Measurements from ENCODE around the gene TIGD3.

DNA sequence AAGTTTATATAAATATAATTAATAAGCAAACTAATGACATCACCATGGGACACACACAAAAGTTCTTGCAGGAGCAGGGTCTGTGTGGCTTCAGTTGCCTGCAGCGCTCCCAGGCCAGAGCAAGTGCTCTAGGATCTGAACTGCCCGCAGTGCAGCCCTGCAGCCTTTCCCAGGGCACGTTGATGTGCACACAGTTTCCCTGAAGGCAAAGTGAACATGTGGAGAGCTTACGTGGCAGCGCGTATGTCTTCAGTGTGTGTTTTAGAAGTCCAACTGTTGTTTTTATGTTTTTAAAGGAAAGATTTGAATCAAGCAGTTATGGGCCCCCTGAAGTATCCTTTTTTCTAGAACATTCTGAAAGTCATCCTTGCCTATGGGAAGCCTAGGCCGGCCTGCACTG, 1.2 kb upstream of the TIGD3 start:
- TF ChIP-seq, protein P1, sequence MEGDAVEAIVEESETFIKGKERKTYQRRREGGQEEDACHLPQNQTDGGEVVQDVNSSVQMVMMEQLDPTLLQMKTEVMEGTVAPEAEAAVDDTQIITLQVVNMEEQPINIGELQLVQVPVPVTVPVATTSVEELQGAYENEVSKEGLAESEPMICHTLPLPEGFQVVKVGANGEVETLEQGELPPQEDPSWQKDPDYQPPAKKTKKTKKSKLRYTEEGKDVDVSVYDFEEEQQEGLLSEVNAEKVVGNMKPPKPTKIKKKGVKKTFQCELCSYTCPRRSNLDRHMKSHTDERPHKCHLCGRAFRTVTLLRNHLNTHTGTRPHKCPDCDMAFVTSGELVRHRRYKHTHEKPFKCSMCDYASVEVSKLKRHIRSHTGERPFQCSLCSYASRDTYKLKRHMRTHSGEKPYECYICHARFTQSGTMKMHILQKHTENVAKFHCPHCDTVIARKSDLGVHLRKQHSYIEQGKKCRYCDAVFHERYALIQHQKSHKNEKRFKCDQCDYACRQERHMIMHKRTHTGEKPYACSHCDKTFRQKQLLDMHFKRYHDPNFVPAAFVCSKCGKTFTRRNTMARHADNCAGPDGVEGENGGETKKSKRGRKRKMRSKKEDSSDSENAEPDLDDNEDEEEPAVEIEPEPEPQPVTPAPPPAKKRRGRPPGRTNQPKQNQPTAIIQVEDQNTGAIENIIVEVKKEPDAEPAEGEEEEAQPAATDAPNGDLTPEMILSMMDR (conservative IDR thresholded peaks at IDR 0.05; ENCODE audit: low read depth, low read length): no peak
- no peak for TF ChIP-seq EZH2 (IDR thresholded peaks at IDR 0.05; ENCODE audit: low read length, unreplicated experiment)
